Right renal pelvis (tissue), 4 donors: ENCODE results near the gene FYB1. TPM values are rescaled to one million over a fixed set of nuclear protein-coding genes. Genes with fewer than 3 reads are reported as not detected.

Experiments used
- DNase-seq, 4 donors: peaks; one replicate each; pipeline ENCODE4 v3.0.0-alpha.2; 2013; ENCODE audit warnings: low read depth in 4 of 4, low spot score in 3 of 4, missing footprints in 1 of 4
- polyA plus RNA-seq, 4 donors: library from polyadenylated mRNA; unstranded; fragments of 120-200 nt; gene quantifications; one replicate each; pipeline ENCODE4 v1.2.1, GENCODE V29; 2013; ENCODE audit not compliant: insufficient read length in 4 of 4

The FYB1 gene
- polyA plus RNA-seq, 4 donors: 3.4 to 5.2 (median 4.2) TPM

DNA sequence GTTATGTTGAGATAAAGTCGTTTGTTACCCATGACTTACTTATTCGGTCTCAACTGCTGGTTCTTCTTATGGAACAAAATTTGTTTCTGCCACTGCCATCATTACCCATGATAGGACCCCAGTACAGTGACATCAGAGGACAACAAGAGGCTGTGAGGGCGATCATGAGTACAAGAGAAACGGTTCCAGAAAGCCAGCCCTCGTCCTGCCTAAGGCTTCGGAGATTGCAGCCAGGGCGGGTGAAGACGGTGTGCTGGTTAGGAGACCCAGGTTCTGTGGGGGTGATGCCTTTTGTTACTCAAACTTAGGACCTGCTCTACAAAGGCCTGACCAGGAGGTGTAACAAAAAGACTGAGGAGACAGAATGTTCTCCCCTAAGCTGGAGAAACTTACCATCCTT, 10.9 kb downstream of the FYB1 start:
- DNase-seq: no peak

DNA sequence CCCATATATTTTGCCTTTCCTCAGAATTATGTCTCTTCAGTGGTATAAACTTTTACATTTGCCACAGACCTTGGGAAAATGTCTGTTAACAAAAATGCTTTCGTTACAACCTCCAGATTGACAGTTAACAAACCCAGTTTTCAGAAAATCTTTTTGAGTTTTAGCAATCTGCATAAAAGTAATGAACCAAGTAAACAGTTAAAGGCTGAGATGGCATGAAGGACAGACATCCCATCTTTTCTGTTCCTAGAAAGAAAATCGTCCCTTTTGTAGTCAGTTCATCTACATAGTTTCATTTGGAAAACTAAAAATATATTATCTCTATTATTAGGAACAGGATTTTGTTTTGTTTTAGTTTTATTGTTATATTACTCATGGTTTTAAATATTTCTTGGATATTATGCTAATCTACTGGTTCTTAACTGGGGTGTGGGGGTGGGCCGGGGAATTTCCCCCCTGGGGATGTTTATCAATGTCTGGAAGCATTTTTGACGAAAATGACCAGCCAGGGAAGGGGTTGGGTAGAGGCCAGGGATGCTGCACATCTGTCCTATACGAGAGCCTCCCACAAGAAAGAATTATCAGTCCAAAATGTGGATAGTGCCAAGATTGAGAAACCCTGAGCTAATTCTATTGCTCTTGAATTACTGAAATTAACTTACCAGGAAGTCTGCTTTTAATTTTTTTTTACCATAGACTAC, 11.9 kb downstream of the FYB1 start:
- no peak for DNase-seq

DNA sequence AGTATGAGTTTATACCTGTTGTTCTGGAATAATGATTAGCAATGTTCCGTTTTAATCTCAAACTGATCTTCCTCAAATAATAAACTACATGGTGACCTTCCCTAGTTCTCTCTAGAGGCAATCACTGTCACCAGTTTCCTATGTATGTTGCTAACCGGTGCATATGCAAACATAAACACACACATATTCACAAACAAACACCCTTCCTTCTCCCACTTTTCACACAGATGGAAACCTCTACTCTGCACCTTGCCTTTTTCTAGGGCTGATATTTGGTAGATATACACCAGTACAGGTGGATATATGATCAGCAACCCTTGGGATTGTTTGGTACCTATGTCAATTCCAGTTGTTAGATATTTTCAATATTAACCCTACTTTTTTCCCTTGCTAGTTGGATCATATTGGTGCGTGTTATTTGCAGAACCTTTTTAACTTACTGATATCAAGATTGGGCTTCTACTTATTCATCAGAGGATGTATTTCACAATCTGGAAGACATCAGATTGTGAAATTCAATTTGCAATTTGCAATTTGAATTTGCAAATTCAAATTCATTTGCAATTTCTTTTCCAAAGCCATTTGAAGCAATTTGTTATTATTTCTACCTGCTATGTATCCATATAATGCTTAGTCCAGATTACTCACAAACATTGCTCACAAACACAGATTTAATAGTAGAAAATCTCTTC, 12.6 kb downstream of the FYB1 start:
- no peak for DNase-seq

DNA sequence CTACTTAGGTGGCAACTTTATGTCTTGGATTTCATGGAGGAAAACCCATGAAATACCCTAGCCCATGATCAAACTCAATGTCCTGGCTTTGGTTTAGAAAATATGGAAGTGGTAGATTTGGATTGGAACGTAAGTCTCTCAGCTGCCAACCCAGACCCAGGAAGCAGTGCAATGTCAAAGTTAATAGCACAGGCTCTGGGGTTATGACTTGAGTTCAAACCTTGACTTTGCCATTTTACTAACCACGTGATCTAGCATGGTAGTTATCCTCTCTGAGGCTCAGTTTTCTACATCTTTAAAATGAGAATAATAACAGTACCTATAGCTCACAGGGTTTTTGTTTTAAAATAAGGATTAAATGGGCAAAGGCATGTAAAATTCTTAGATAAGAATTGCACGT, 13.8 kb downstream of the FYB1 start:
- DNase-seq: no peak

GRCh38 chr5:39203951-39204350, 15.4 kb downstream of the FYB1 start:
- no peak for DNase-seq

DNA sequence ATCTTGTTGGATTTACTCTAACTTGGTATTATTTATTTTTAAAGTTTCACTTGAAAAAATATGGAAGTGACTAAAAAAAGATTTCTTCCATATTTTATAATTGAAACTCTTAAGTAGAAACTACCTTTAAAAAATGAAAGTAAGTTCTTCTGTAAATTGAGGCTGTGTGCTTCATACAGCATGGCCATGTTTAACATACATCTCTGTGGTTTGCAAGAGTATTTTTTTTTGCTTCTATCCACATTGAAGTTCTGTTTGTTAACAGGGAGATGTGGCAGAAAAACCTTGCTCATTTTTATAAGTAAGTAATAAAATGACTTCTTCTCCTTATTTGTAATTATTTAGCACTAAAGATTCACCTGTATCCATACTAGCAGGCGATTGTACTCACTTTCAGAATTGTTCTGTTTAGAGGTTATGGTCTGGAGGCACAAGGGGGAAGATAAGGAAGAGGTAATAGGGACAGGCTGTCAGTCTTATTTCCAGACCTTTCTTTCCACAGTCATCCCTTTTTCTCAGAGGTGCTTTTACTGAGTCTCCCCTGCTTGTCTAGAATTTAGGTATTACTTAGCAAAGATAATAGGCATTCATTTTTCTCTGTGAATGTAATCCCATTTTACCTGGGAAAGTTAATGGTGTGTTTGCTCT, 16.0 kb downstream of the FYB1 start:
- no peak for DNase-seq

- no peak for DNase-seq
These were observed 16.6 kb downstream of the FYB1 start for GRCh38 chr5:39202597-39203274.

GRCh38 chr5:39201781-39202596, 17.4 kb downstream of the FYB1 start:
- no peak for DNase-seq

DNA sequence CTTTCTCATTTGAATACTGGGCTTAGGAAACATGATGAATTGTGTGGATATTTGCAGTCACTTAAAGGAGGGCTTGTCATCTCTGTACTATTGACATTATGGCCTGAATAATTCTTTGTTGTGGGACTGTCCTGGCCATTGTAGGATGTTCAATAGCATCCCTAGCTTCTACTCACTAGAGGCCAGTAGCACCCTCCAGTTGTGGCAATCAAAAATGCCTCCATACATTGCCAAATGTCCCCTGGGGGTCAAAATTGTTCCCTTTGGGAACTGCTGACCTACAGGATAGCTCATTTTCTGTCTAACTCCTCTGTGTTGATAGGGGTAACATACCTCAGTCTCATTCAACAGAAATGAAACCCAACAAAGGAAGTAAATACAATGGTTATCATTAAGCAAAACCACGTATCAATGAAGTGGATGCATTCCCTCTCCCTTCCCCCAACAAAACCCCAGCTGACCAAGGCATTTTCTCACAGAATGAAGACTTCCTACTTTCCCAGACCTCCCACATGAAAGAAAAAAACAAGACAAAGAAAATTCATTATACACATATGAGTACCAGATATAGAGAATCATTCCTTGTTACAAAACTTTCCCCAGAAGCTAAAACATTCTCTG, 18.1 kb downstream of the FYB1 start:
- DNase-seq: no peak

DNA sequence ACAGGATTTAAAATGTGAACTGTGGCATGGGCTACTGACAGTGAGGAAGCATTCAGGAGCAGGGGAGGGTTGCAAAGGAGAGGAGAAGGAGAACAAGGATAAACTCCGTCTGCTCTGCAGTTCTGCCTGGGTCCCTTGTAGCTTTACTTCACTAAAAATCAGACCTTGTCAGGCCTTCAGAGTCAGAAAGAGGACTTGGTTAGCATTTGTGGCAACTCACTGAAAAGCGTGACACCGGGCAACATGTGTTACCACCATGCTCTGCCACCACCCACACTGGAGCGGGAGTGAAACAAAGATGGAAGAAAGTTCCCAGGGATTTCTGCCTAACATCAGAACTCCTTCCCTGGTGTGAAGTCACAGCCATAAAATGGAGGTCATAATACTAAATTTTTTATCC, 19.3 kb downstream of the FYB1 start:
- DNase-seq: no peak

- no peak for DNase-seq
These were observed 20.0 kb downstream of the FYB1 start for GRCh38 chr5:39199335-39199734.

DNA sequence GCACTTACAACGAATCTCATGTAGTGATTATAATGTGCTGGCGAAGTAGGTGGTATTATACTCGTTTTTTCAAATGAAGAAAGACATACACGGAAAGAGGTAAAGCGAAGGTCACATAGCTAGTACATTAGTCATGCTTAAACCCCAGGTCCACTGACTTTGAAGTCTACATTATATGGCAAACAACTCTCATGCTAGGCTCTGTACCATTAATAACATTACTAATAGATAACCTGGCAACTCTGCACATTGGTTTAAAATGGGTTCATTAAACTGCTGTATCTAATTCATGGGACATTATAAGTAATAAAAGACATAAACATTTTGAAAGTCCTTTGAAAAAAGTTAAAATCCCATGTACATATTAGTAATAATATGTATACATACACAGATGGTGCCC, 21.2 kb downstream of the FYB1 start:
- no peak for DNase-seq

DNA sequence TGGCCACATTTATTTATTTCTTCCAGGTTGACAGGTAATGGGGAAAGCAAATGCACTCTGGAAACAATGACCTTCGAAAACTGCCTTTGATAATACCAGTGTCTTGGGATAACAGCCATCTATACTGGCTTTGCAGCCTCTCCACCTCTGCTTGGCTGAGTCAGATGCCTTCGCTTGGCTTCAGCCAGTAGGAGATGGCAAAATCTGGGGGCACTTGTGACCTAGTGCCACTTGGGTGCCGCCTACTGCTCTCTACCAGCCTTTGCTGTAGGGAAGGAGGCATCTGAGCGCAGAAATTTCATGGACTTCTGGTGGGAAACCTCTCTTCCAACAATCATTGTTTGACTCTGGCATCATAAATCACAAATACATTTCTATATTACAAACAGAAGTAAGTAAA, 21.8 kb downstream of the FYB1 start:
- DNase-seq: no peak

DNA sequence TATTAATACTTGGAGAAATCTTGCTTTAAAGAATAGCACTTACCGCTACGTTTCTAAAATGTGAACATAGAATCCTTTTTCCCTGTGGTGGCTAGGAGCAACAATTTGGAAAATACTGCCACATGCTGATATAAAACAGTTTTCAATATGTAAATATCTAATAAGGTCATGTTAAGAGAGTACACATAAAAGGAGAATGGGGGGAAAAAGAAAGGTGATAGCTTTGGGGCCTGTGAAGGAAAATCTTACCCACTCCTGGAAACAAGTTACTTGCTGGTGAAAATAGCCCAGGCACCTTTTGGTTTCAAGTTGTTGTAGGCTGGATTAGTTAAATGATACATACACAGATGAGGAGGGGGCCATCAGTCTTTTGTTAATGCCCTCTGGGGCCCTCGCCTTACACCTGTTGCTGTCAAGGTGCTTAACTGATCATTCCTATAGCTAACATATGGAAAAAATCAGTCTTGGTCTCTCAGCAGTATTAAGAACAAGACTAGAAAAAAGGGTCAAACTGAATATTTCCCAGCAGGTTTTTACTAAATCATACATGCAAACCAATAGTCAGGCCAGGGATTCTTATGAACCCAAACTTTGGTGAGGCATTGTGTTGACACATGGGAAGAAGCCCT, 24.1 kb downstream of the FYB1 start:
- no peak for DNase-seq

DNA sequence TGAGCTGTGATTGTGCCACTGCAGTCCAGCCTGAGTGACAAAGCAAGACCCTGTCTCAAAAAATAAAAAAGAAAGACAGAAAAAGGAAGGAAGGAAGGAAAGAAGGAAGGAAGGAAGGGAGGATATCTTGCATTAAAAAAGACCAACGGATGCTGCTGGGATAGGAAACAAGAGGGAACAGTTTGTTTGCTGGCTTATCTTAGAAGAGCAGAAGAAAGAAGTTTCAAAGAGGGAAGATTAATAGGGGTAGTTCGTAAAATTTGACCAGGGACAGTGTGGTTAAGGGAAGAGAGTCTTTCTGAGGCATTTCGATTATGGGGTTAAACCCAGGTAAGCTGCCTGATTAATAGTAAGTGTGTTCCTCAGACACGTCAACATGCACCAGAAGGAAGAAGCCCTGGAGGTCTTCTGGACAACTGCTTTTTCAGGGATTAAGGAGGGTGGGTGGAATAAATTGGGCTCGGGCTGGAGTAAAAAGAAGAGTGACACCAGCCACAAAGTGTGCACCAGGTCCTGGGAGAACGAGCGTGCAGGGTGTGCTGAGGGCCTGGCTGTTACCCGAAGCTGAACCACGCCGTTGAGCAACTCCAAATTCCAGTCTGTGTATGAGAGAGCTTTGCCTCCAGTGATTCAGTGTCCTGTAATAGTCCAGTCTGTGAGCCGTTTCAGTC, 24.8 kb downstream of the FYB1 start:
- DNase-seq: no peak

DNA sequence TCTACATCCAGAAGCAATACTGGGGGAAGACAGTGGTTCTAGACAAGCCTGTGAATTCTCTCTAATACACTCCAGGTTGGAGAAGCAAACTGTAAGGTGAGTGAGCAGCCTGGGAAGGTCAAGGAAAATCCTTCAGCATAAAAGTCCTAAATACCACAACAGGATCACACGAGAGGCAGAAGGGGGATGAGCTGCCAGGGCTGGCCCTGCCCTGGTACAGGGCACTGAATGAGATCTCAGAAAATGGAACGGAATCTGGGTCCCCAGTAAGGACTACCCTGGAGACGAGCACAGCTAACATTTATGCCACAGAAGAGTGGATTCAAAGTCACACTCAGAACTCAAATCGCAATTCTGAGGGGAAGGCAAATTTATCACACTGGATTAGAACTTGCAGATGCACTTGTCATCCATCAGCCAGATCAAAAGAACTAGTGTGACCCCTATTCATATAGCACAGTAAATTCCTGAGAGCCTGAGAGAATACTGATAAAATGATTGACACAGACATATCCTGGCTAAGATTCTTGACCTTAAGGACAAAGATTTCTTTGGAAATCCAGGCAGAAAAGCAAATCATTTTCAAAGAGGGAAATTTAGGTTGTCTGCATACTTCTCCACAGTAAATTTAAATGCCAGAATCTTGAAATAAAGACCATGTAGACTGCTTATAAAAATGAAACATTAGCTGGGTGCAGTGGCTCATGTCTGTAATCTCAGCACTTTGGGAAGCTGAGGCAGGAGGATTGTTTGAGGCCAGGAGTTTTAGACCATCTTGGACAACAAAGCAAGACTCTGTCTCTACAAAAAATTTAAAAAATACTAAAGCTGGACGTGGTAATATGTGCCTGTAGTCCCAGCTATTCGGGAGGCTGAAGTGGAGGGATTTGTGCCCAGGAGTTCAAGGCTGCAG, 25.6 kb downstream of the FYB1 start:
- no peak for DNase-seq

DNA sequence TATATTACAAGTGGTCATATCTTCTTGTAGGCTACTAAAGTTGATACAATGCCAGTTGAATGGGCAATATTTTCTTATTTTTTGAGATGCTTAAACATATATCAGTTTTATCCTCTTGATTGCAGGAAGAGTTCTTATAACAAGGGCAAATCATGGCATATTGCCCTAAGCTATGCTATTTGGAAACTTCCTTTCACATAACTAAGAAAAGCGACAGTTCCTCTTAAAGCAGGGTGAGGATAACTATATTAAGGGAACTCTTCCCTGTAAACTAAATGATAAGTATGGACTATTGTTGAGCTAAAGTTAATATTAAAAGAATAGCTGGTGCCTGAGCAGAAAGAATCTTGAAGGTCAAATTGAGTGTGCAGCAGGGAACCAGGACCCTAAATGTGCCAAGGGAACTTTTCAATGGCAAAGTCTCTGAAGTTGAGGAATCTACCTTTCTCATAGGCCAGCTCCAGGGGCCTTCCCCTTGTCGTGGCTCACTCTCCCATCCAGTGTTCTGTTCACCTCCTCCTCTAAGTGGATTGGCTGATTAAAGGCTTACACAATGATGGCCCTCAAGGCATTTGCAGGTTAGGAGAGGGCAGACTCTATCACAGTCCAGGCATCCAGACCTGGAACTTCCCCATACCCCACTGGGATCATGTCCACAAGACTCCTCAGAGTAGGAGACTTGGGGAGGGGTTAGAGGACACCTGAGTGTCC, 26.8 kb downstream of the FYB1 start:
- DNase-seq: no peak
